SK-N-SH (cell line): ENCODE data around the gene ALPG. TPM values are rescaled to one million over a fixed set of nuclear protein-coding genes. Genes with fewer than 3 reads are reported as not detected.

ENCODE experiments used
- CTCF ChIA-PET: fragments of 300-600, 350-600 bp; formaldehyde crosslinking; extraction: SDS; loops from one replicate; lab custom pipeline; 2021; lab: Yijun Ruan, JAX
- POLR2A ChIA-PET: fragments of 350-600 bp; sonication (Branson Sonifier 250); formaldehyde crosslinking; extraction: SDS; loops from one replicate; lab custom pipeline; 2020; ENCODE audit warnings: antibody characterized with exemption, inconsistent platforms; lab: Yijun Ruan, JAX
- DNase-seq: peaks from one replicate; pipeline ENCODE4 v3.0.0; 2012
- H2AFZ ChIP-seq: fragments of 200-600 bp; sonication (generic); 2 replicates; pipeline ENCODE4 v1.8.1; 2016; ENCODE audit warnings: antibody characterized with exemption, mild to moderate bottlenecking, low read depth
- H3F3A ChIP-seq: fragments of 200-600 bp; sonication (generic); replicated peaks from 2 replicates; pipeline ENCODE3; 2016; ENCODE audit warnings: antibody characterized with exemption, mild to moderate bottlenecking; ENCODE audit not compliant: insufficient read depth
- H3K27ac ChIP-seq, 2 experiments: fragments of 200-500 bp in 1 of 2; fragments of 200-600 bp in 1 of 2; sonication (Bioruptor generic) in 1 of 2; sonication (generic), shearing (Covaris generic) in 1 of 2; 2 replicates each; pipeline versions ENCODE4 v1.5.1 to v1.6.1; 2014 to 2016; ENCODE audit warnings: low read depth in 2 of 2, inconsistent platforms in 1 of 2, low read length in 1 of 2, mild to moderate bottlenecking in 1 of 2, mixed read lengths in 1 of 2
- H3K27me3 ChIP-seq: fragments of 200-600 bp; sonication (generic), shearing (Covaris generic); 2 replicates; pipeline ENCODE4 v1.6.1; 2016; ENCODE audit warnings: mixed run types; ENCODE audit not compliant: insufficient read depth
- H3K36me3 ChIP-seq, 2 experiments: fragments of 200-500 bp in 1 of 2; fragments of 200-600 bp in 1 of 2; sonication (Bioruptor generic) in 1 of 2; sonication (generic) in 1 of 2; replicated peaks in 1 of 2; 2 replicates each; pipeline versions ENCODE3 to v1.5.1; 2014 to 2016; ENCODE audit warnings: low read length in 1 of 2, mild to moderate bottlenecking in 1 of 2; ENCODE audit not compliant: insufficient read depth in 2 of 2, control insufficient read depth in 1 of 2
- H3K4me1 ChIP-seq, 2 experiments: fragments of 200-500 bp in 1 of 2; fragments of 200-600 bp in 1 of 2; sonication (Bioruptor generic) in 1 of 2; sonication (generic), shearing (Covaris generic) in 1 of 2; 2 replicates each; pipeline versions ENCODE4 v1.5.1 to v1.6.1; 2014 to 2016; ENCODE audit warnings: low read depth in 1 of 2, low read length in 1 of 2, mixed run types in 1 of 2; ENCODE audit not compliant: insufficient read depth in 2 of 2, control insufficient read depth in 1 of 2
- H3K4me2 ChIP-seq: fragments of 200-600 bp; sonication (generic), shearing (Covaris generic); 2 replicates; pipeline ENCODE4 v1.6.1; 2017; ENCODE audit warnings: mixed run types
- H3K4me3 ChIP-seq, 2 experiments: fragments of 200-500 bp in 1 of 2; fragments of 200-600 bp in 1 of 2; sonication (Bioruptor generic) in 1 of 2; sonication (generic), shearing (Covaris generic) in 1 of 2; 2 replicates each; pipeline versions ENCODE4 v1.5.1 to v1.8.1; 2014 to 2016; ENCODE audit warnings: low read depth in 2 of 2, inconsistent platforms in 1 of 2, low read length in 1 of 2, mild to moderate bottlenecking in 1 of 2, mixed read lengths in 1 of 2, moderate library complexity in 1 of 2
- H3K79me2 ChIP-seq: fragments of 200-600 bp; sonication (generic); 2 replicates; pipeline ENCODE4 v1.8.1; 2017; ENCODE audit warnings: mild to moderate bottlenecking; ENCODE audit not compliant: insufficient read depth
- H3K9ac ChIP-seq: fragments of 200-600 bp; sonication (generic); 2 replicates; pipeline ENCODE4 v1.6.1; 2017; ENCODE audit warnings: mixed run types
- H3K9me2 ChIP-seq: fragments of 200-600 bp; sonication (generic); 2 replicates; pipeline ENCODE4 v1.6.1; 2017; ENCODE audit warnings: mixed run types
- H3K9me3 ChIP-seq: fragments of 200-600 bp; sonication (generic); 2 replicates; pipeline ENCODE4 v1.6.1; 2017; ENCODE audit warnings: mixed run types, mild to moderate bottlenecking, moderate library complexity
- H4K20me1 ChIP-seq: fragments of 200-600 bp; sonication (generic); 2 replicates; pipeline ENCODE4 v1.6.1; 2017; ENCODE audit warnings: mild to moderate bottlenecking, mixed run types; ENCODE audit not compliant: insufficient read depth
- CHD2 ChIP-seq: fragments of 150-350 bp; IDR thresholded peaks from 2 replicates; pipeline ENCODE4 v1.6.1; 2018; ENCODE audit warnings: low read length; ENCODE audit not compliant: partially characterized antibody
- CTCF ChIP-seq: fragments of 200-600 bp; sonication (generic); IDR thresholded peaks from 2 replicates; pipeline ENCODE4 v1.6.1; 2017; ENCODE audit warnings: antibody characterized with exemption, mild to moderate bottlenecking, moderate library complexity
- ELF1 ChIP-seq: IDR thresholded peaks from 2 replicates; pipeline ENCODE4 v1.4.0; 2012
- EP300 ChIP-seq, 2 experiments: IDR thresholded peaks; 2 replicates each; pipeline versions ENCODE4 v1.4.0 to v1.6.1; 2012; ENCODE audit warnings: borderline replicate concordance in 1 of 2, low read depth in 1 of 2, low read length in 1 of 2
- EZH2phosphoT487 ChIP-seq: fragments of 200-600 bp; sonication (generic); IDR thresholded peaks from 2 replicates; pipeline ENCODE4 v1.6.1; 2017; ENCODE audit warnings: low read depth, mixed run types, mild to moderate bottlenecking, antibody characterized with exemption, moderate library complexity, borderline replicate concordance
- FOSL2 ChIP-seq: IDR thresholded peaks from 2 replicates; pipeline ENCODE4 v1.4.0; 2012; ENCODE audit warnings: low read depth, mild to moderate bottlenecking, moderate library complexity, borderline replicate concordance
- FOXM1 ChIP-seq: IDR thresholded peaks from 2 replicates; pipeline ENCODE4 v1.4.0; 2012; ENCODE audit warnings: low read depth, mild to moderate bottlenecking
- GABPA ChIP-seq: IDR thresholded peaks from 2 replicates; pipeline ENCODE4 v1.4.0; 2012; ENCODE audit warnings: low read depth, mild to moderate bottlenecking
- MEF2A ChIP-seq: IDR thresholded peaks from 2 replicates; pipeline ENCODE4 v1.4.0; 2012; ENCODE audit warnings: low read depth, borderline replicate concordance
- MXI1 ChIP-seq: IDR thresholded peaks from 2 replicates; pipeline ENCODE4 v1.6.1; 2012; ENCODE audit warnings: mild to moderate bottlenecking, low read depth, low read length, improper control_type of control experiment
- NFIC ChIP-seq: IDR thresholded peaks from 2 replicates; pipeline ENCODE4 v1.4.0; 2012; ENCODE audit warnings: borderline replicate concordance
- RAD21 ChIP-seq: IDR thresholded peaks from 2 replicates; pipeline ENCODE4 v1.6.1; 2012; ENCODE audit warnings: mild to moderate bottlenecking, low read length
- RCOR1 ChIP-seq: fragments of 150-350 bp; IDR thresholded peaks from 2 replicates; pipeline ENCODE4 v1.6.1; 2017; ENCODE audit warnings: antibody characterized with exemption, low read length
- SIN3A ChIP-seq: IDR thresholded peaks from 2 replicates; pipeline ENCODE4 v1.6.1; 2012; ENCODE audit warnings: low read depth, mild to moderate bottlenecking, low read length, moderate library complexity, borderline replicate concordance
- SMC3 ChIP-seq: IDR thresholded peaks from 2 replicates; pipeline ENCODE4 v1.6.1; 2012; ENCODE audit warnings: low read depth, low read length, improper control_type of control experiment
- TAF1 ChIP-seq: IDR thresholded peaks from 2 replicates; pipeline ENCODE4 v1.6.1; 2012; ENCODE audit warnings: low read depth, mild to moderate bottlenecking, low read length, moderate library complexity, borderline replicate concordance
- TCF12 ChIP-seq: IDR thresholded peaks from 2 replicates; pipeline ENCODE4 v1.4.0; 2012
- TEAD4 ChIP-seq: IDR thresholded peaks from 2 replicates; pipeline ENCODE4 v1.4.0; 2012; ENCODE audit warnings: mild to moderate bottlenecking, borderline replicate concordance; ENCODE audit not compliant: insufficient read depth
- USF1 ChIP-seq: IDR thresholded peaks from 2 replicates; pipeline ENCODE4 v1.4.0; 2012; ENCODE audit warnings: low read depth, borderline replicate concordance
- YY1 ChIP-seq: IDR thresholded peaks from 2 replicates; pipeline ENCODE4 v1.4.0; 2012; ENCODE audit warnings: low read depth, mild to moderate bottlenecking
- WGBS: methylation state at CpG from one replicate; pipeline ENCODE4 v1.1.6; 2017; ENCODE audit warnings: low lambda C conversion rate; 5-methylcytosine and 5-hydroxymethylcytosine counted together
- polyA plus RNA-seq, 3 experiments: library from polyadenylated mRNA; depleted of rRNA; stranded (reverse); fragments of >200 nt; gene quantifications; 2 replicates each; pipeline ENCODE4 v1.2.3, GENCODE V29; 2012
- TF ChIP-seq, protein P1 (sequence below): IDR thresholded peaks from 2 replicates; pipeline ENCODE4 v1.4.0; 2012; ENCODE audit warnings: low read depth
- TF ChIP-seq, protein P2 (sequence below): fragments of 150-350 bp; IDR thresholded peaks from 2 replicates; pipeline ENCODE4 v1.6.1; 2017; ENCODE audit warnings: antibody characterized with exemption, low read length, low read depth, borderline replicate concordance
- TF ChIP-seq, protein P3 (sequence below): IDR thresholded peaks from 2 replicates; pipeline ENCODE4; 2012

Gene ALPG
- polyA plus RNA-seq, 1 of the 3 experiments (the other 2 are of a cell fraction): not detected

DNA sequence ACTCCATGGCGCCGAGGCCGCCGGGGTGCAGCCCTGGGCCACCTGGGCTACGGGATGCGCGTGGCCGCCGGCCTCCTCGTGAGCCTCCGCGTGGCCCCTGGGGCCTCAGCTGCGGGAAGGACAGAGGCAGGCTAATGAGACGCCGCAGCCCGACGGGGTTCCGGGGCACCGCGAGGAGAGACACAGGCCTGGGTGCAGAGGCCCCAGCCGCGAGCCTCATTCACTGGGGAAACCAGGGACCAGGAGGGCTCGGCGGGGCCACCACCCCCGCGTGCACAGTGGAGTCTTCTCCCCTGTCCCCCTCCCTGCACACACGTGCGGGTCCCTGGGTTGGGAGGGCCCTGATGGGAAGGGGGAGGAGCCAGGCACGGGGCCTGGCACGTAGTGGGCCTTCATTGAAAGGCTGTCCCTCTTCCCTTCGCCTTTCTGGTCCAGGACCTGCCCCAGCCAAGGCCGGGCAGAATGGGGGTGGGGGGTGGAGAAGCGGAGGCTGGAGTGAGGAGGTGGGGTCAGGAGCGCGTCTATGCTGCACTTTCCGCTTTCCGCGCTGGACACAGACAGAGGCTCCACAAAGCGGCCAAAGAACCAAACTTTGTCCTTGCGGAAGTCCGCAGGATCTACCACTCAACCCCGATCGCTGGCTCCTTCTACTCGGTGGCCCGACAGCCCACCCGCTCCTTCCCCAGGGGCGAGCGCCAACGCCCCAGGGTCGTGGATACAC, 19.0 kb upstream of the ALPG start:
- POLR2A ChIA-PET: no interaction called here
- no peaks in the 10 kb centered on the region; a peak in 1 of 4 replicates for H3K4me1 ChIP-seq
- TF ChIP-seq TAF1 (no peak), CTCF (no peak), ELF1 (no peak), FOXM1 (no peak), USF1 (no peak), EP300 (IDR thresholded peaks at IDR 0.05; ENCODE audit: borderline replicate concordance in 1 of 2, low read depth in 1 of 2, low read length in 1 of 2) (no peak), SMC3 (no peak), TCF12 (no peak), SIN3A (no peak), MEF2A (no peak), RAD21 (no peak), CHD2 (no peak), EZH2phosphoT487 (no peak), RCOR1 (no peak), TEAD4 (no peak)
- 0% methylated on average over 1 of the region's 50 CpGs for WGBS
- H3K27me3 ChIP-seq: peaks cover 67% of the 10 kb centered on the region
- H3K79me2 ChIP-seq: no peaks in the 10 kb centered on the region
- H2AFZ ChIP-seq: no peak overlapping the region
- CTCF ChIA-PET: interaction anchor here (1.1 kb wide), 1 partner anchor 22 kb away, joined by 3 read pairs; no protein-coding TSS in a partner anchor
- no peak overlapping the region for H3K4me2 ChIP-seq
- H3K36me3 ChIP-seq: no peaks in the 10 kb centered on the region
- H3K27ac ChIP-seq: no peak overlapping the region
- no peak overlapping the region for H3K9ac ChIP-seq
- no peak for DNase-seq
- H3K9me2 ChIP-seq: no peaks in the 10 kb centered on the region
- H3F3A ChIP-seq: no peaks in the 10 kb centered on the region
- H3K4me3 ChIP-seq: no peak overlapping the region
- no peaks in the 10 kb centered on the region for H3K9me3 ChIP-seq
- no peaks in the 10 kb centered on the region for H4K20me1 ChIP-seq

GRCh38 chr2:232388324-232388891, 18.2 kb upstream of the ALPG start:
- POLR2A ChIA-PET: no interaction called here
- H2AFZ ChIP-seq: no peak overlapping the region
- H3K4me3 ChIP-seq: no peak overlapping the region
- H3K4me1 ChIP-seq: no peaks in the 10 kb centered on the region; a peak in 1 of 4 replicates
- H3K27me3 ChIP-seq: peaks cover 66% of the 10 kb centered on the region
- H3K9me2 ChIP-seq: no peaks in the 10 kb centered on the region
- H3K27ac ChIP-seq: no peak overlapping the region
- H3F3A ChIP-seq: no peaks in the 10 kb centered on the region
- H3K9me3 ChIP-seq: no peaks in the 10 kb centered on the region
- H3K4me2 ChIP-seq: no peak overlapping the region
- H3K36me3 ChIP-seq: no peaks in the 10 kb centered on the region
- WGBS: 60% methylated on average over 1 of the region's 42 CpGs
- no peak overlapping the region for H3K9ac ChIP-seq
- no peak for DNase-seq
- H4K20me1 ChIP-seq: no peaks in the 10 kb centered on the region
- CTCF ChIA-PET: no interaction called here
- no peaks in the 10 kb centered on the region for H3K79me2 ChIP-seq
- TF ChIP-seq, protein P1, sequence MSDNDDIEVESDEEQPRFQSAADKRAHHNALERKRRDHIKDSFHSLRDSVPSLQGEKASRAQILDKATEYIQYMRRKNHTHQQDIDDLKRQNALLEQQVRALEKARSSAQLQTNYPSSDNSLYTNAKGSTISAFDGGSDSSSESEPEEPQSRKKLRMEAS: no peak
- no peak for TF ChIP-seq FOSL2
- TF ChIP-seq TEAD4: no peak
- no peak for TF ChIP-seq FOXM1
- no peak for TF ChIP-seq MXI1
- TF ChIP-seq, protein P2, sequence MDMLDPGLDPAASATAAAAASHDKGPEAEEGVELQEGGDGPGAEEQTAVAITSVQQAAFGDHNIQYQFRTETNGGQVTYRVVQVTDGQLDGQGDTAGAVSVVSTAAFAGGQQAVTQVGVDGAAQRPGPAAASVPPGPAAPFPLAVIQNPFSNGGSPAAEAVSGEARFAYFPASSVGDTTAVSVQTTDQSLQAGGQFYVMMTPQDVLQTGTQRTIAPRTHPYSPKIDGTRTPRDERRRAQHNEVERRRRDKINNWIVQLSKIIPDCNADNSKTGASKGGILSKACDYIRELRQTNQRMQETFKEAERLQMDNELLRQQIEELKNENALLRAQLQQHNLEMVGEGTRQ: no peak
- TF ChIP-seq SMC3: no peak
- TF ChIP-seq, protein P3, sequence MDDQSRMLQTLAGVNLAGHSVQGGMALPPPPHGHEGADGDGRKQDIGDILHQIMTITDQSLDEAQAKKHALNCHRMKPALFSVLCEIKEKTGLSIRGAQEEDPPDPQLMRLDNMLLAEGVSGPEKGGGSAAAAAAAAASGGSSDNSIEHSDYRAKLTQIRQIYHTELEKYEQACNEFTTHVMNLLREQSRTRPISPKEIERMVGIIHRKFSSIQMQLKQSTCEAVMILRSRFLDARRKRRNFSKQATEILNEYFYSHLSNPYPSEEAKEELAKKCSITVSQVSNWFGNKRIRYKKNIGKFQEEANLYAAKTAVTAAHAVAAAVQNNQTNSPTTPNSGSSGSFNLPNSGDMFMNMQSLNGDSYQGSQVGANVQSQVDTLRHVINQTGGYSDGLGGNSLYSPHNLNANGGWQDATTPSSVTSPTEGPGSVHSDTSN: no peak
- TF ChIP-seq YY1: no peak
- no peak for TF ChIP-seq EZH2phosphoT487
- TF ChIP-seq GABPA: no peak
- TF ChIP-seq RCOR1: no peak
- no peak for TF ChIP-seq NFIC
